GM11168 (cell line): ENCODE results near the gene MED16.

Experiments used
- in situ Hi-C: fragments of 300-500 bp; cut with MboI; formaldehyde crosslinking; loops from one replicate; pipeline ENCODE4 v1.12.0; 2022; ENCODE audit warnings: low sequenced_read_pairs; ENCODE audit not compliant: unreplicated experiment

Gene MED16

DNA sequence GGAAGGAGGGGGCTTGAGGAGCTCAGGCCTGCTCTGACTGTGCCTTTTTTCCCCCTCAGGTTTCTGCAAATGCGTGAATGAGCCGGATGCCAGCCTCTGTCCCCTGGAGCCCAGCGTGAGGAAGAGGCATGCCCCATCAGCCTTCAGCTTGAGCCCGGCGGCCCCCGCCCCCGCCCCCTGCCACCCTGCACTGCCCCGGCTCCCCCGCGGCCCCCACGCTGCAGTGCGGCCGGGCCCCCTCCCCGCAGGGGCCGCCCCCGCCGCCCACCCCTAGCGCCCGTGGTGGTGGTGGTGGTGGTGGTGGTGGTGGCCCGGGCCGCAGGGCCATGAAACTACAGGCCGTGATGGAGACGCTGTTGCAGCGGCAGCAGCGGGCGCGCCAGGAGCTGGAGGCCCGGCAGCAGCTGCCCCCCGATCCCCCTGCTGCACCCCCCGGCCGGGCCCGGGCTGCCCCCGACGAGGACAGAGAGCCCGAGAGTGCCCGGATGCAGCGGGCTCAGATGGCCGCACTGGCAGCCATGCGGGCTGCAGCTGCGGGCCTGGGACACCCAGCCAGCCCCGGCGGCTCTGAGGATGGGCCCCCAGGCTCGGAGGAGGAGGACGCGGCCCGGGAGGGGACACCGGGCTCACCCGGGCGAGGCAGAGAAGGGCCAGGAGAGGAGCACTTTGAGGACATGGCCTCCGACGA is 36.4 kb upstream of the MED16 start:
- in situ Hi-C loops, result no loop called here

DNA sequence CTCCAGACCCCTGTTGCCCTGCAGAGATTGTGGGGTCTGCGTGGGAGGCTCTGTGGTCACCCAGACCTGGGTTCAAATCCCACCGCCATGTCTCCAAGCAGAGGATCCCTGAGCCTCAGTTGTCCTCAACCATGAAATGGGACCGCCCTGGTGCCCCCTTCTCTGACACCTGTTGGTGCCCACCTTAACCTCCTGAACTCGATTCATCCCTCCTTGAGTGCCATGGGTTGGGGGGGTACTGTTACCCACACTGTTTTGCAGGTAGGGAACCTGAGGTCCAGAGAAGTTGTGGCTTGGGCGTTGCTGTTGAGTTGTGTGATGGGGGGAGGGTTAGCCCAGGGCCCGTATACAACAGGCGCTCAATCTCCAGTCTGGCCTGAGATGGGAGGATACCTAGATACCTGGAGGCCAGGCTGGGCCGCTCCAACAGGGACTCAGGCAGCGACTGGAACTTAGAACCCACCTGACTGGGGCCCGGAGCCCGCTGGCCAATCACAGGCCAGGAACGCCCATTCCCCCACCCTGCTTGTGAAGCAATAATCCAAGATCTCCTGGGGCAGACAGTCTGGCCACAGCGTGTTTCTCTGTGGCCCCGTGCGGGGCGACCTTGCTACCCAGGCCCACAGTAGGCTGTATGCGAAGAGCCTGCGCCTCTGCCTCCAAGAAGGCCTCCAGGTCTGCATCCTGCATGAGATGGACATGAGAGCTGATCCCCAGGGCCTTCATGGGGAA is 35.6 kb upstream of the MED16 start:
- in situ Hi-C loops, result no loop called here

DNA sequence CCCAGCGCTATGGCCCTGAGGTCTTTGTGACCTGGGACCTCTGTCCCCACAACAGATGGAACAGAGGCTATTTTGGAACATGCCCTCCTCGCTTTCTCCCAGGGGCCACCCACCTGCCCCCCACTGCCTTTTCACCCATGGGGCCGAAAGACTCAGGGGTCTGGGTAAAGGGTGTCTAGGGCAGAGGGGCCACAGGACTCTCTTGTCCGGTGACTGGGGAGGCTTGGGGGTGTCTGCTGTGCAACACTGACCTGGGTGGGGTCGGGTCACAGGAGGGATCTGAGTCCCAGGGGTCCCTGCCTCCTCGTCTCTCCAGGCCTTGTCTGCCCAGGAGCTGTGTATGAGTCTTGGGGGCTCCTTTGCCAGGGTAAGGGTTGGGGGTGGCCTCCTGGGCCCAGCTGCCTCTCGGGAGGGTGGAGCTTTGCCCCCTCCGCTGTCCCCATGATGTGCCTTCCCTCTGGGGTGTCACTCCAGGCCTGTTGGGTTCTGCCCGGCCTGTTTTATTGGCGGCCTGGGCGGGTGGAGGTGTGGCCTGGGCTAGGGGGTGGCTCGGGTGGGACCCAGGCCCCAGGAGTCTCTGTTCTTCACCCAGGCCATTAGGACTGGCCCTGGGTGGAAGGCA is 34.9 kb upstream of the MED16 start:
- in situ Hi-C loops, result no loop called here

GRCh38 chr19:927351-927779 is 34.4 kb upstream of the MED16 start:
- in situ Hi-C loops, result no loop called here

DNA sequence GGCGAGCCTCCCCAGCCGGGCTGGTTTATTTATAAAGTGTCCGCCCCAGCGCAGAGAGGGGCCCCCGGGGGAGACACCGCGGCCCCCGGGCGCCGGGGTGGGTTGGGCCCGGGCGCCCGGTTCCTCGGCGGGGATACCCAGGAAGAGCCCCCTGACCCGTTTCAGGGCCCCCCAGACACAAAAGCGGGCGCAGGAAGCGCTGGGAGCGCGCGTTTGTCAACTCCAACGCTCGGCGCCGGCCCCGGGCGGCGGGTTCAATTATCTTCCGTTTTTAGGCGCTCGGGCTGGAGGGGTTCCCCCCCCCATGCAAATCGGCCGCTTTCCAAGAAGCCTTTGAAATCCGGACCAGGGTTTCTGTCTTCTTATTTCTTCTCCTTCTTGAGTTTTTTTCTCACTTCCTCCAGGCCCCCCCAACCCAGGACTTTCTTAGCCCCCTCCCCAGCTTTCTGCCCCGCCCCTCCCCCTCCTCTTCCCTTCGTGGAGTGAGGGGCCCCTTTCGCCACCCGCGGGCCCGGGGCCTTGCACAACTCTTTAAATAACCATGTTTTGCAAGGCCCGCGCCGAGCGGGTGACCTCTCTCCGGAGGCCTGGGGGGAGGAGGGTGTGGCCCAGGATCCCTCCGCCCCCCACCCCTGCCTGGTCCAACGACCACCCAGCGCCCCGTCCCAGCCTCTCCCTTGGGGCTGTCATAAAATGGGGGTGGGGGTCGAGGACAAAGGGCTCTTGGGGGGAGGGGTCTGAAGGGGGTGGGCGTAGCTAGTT is 33.8 kb upstream of the MED16 start:
- in situ Hi-C loops, result no loop called here

GRCh38 chr19:926323-926588 is 33.3 kb upstream of the MED16 start:
- in situ Hi-C loops, result no loop called here

- in situ Hi-C loops, result no loop called here
These were observed 32.7 kb upstream of the MED16 start, which contains the start of gene ARID3A for GRCh38 chr19:925526-926322. Gene ARID3A (plus strand): TSS chr19:926035. CDS start chr19:929529, 3,494 bp downstream.

- in situ Hi-C loops, result no loop called here
These were observed 32.1 kb upstream of the MED16 start for GRCh38 chr19:925087-925525.

- in situ Hi-C loops, result loop anchor here (5.0 kb wide), 2 partner anchors 58 to 67 kb away; partner anchors contain the start of genes CFD and WDR18
These were observed 31.6 kb upstream of the MED16 start for GRCh38 chr19:924553-925086.

- in situ Hi-C loops, result loop anchor here (5.0 kb wide), 2 partner anchors 62 to 63 kb away; partner anchors contain the start of genes CFD and WDR18
These were observed 27.3 kb upstream of the MED16 start for GRCh38 chr19:920051-920864.

GRCh38 chr19:919199-920050 is 26.4 kb upstream of the MED16 start:
- in situ Hi-C loops, result loop anchor here (5.0 kb wide), 2 partner anchors 62 to 63 kb away; partner anchors contain the start of genes CFD and WDR18

GRCh38 chr19:918481-919198 is 25.7 kb upstream of the MED16 start:
- in situ Hi-C loops, result no loop called here

- in situ Hi-C loops, result no loop called here
These were observed 25.1 kb upstream of the MED16 start for GRCh38 chr19:918152-918437.

- in situ Hi-C loops, result no loop called here
These were observed 24.6 kb upstream of the MED16 start, which contains the start of gene KISS1R for GRCh38 chr19:917323-918151. Gene KISS1R (plus strand): TSS chr19:917333. CDS start chr19:917503, 170 bp downstream.

- in situ Hi-C loops, result no loop called here
These were observed 23.8 kb upstream of the MED16 start for GRCh38 chr19:916645-917322.
